ENCODE data around the gene PXDN. TPM values are rescaled to one million over a fixed set of nuclear protein-coding genes. Genes with fewer than 3 reads are reported as not detected.

The PXDN gene
- total and polyA plus RNA-seq, 2 of the 4 experiments (the other 2 are of a cell fraction) = 153 to 332 TPM

DNA sequence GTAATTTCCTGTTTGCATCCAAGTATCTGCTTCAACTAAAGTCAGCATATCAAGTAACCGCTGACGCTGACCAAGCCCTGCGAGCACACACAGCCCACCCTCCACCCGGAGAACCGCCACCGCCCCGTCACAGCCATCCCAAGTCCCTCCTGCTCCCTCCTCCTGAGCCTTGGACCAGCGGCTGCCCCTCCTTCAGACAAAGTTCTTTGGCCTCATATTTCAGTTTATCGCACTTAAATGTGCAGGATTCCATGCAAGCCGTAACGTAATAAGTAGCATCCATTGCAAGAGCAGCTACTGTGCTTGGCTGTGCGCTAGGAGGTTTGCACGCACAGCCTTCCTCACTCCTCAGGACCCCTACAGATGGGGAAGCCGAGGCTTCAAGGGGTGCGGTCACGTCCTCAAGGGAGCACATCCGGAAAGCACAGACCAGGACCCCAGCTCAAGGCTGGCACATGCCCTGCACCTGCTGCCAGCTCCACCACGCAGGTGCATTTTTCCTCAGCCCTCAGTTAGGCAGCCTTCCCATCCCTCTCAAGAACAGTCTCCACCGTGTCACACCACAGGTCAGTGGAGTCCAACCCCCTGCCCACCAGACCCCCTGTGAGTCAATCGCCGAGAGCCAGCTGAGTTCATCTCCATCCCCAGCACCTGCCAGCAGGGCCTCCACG is 17.1 kb downstream of the PXDN start:
- POLR2A ChIA-PET (ENCODE audit: unreplicated experiment) = interaction anchor here (0.9 kb wide), 1 partner anchor 64 kb away, joined by 3 read pairs; no protein-coding TSS in a partner anchor
- BruUV-seq (replicated peaks) = no TSS peak
- peaks cover 37% of the 10 kb centered on the region for H3K4me1 ChIP-seq (ENCODE audit: control insufficient read depth, insufficient read depth, low read length)
- peak; percentile 25 for ATAC-seq (ENCODE audit: low read depth)
- peak overlapping the region; percentile 31 for H3K27ac ChIP-seq (ENCODE audit: insufficient read depth, low read length)
- intact Hi-C loops (cut with micrococcal nuclease) = no loop called here
- H4K8ac ChIP-seq (ENCODE audit: low read depth in 2 of 2, low read length in 2 of 2) = peak overlapping the region; percentile 8 to 27; a peak in 3 of 4 replicates
- H3K4me2 ChIP-seq (ENCODE audit: low read depth, low read length) = peak overlapping the region; percentile 65
- peak overlapping the region; percentile 69 for H2BK5ac ChIP-seq (ENCODE audit: low read depth, low read length, poor library complexity, severe bottlenecking)
- 0 out of 2 replicates have a peak overlapping the region, but pooled peaks have one; percentile 8 for H3K14ac ChIP-seq (replicated peaks; ENCODE audit: low read depth, low read length)
- H3K4ac ChIP-seq (ENCODE audit: low read depth, low read length) = peak overlapping the region; percentile 66
- 0 out of 3 replicates have a peak overlapping the region, but pooled peaks have one; percentile 20 for H2BK15ac ChIP-seq (ENCODE audit: low read depth, low read length)
- no peaks in the 10 kb centered on the region for H3K27me3 ChIP-seq (ENCODE audit: control insufficient read depth, insufficient read depth, low read length)
- no peak overlapping the region for H3K9ac ChIP-seq (ENCODE audit: low read depth, low read length)
- peak overlapping the region; percentile 38 for H4K91ac ChIP-seq (ENCODE audit: insufficient read depth, low read depth, low read length)
- H3K9me1 ChIP-seq (ENCODE audit: insufficient read depth, low read length) = peaks cover 27% of the 10 kb centered on the region
- H3K36me3 ChIP-seq (ENCODE audit: control insufficient read depth, insufficient read depth, low read length) = peaks cover 2% of the 10 kb centered on the region; the same call in 1 of the 2 replicates
- CTCF ChIA-PET = no interaction called here
- TF ChIP-seq CEBPB (IDR thresholded peaks at IDR 0.05; ENCODE audit: low read depth, low read length) = no peak
- TF ChIP-seq MAFK (IDR thresholded peaks at IDR 0.05; ENCODE audit: low read depth, low read length) = peak; percentile 38; the same call in 1 of the 2 replicates
- TF ChIP-seq MAZ (IDR thresholded peaks at IDR 0.05; ENCODE audit: borderline replicate concordance, low read depth, low read length) = peak; percentile 42; the same call in 1 of the 2 replicates
- peak overlapping the region; percentile 18; the same call in 1 of the 2 replicates for H2AK5ac ChIP-seq (ENCODE audit: low read depth, low read length)
- H2BK120ac ChIP-seq (ENCODE audit: low read depth, low read length) = peak overlapping the region; percentile 38
- peak; percentile 83 for DNase-seq
- H2AFZ ChIP-seq (replicated peaks; ENCODE audit: low read length, poor library complexity) = no peak overlapping the region
- H2BK20ac ChIP-seq (ENCODE audit: low read depth, low read length) = peak overlapping the region; percentile 55; the same call in 1 of the 2 replicates
- H3K9me3 ChIP-seq (ENCODE audit: control insufficient read depth, insufficient read depth, low read length) = no peaks in the 10 kb centered on the region
- peaks cover 10 to 57% of the 10 kb centered on the region in 2 experiments; a peak in 3 of 4 replicates for H3K79me1 ChIP-seq (ENCODE audit: low read depth in 1 of 2, low read length in 2 of 2)
- H3K18ac ChIP-seq (ENCODE audit: low read depth, low read length) = no peak overlapping the region
- H3K56ac ChIP-seq (ENCODE audit: extremely low read depth, insufficient read depth, low read length) = no peak overlapping the region; the same call in 1 of the 2 replicates
- in situ Hi-C loops (cut with MboI; ENCODE audit: low sequenced_read_pairs) = no loop called here
- no peak overlapping the region for H3K4me3 ChIP-seq (ENCODE audit: insufficient read depth, low read depth, low read length)
- no peak overlapping the region for H2AK9ac ChIP-seq (replicated peaks; ENCODE audit: low read depth, low read length, poor library complexity)
- peaks cover 74% of the 10 kb centered on the region for H4K20me1 ChIP-seq (ENCODE audit: insufficient read depth, low read length)
- dilution Hi-C loops (cut with HindIII; ENCODE audit: low sequenced_read_pairs, unreplicated experiment) = no loop called here
- peak overlapping the region; percentile 1; the same call in 1 of the 2 replicates for H4K5ac ChIP-seq (ENCODE audit: low read depth, low read length)
- H3K23ac ChIP-seq (ENCODE audit: low read depth, low read length) = peak overlapping the region; percentile 32; the same call in 1 of the 2 replicates
- 44% methylated on average over 15 of the region's 22 CpGs; no CpG with 5 or more reads in 1 of the 2 experiments for WGBS, 2 experiments (ENCODE audit: extremely low coverage in 2 of 2, insufficient read length in 1 of 2)
